ENCODE measurements around the gene LDB3.

DNA sequence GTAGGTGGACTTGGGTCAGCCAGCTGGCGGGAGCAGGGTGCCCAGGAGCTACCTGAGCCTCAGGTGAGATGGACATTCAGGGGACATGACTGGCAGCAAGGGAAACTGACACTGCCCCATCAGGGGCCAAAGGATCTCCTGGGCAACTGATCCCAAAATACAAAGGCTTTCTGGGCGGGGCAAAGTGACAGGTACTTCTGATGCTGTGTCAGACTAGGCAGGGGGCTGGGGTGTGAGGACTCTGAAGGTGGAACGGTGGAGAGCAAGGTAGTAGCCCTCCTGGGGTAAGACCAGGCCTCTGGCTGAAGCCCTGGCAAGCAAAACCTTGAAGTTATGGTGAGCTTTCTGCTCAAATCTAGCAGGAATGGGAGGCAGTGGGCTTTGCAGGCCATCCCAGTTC, 9.6 kb upstream of the LDB3 start:
- TF ChIP-seq, protein P1, sequence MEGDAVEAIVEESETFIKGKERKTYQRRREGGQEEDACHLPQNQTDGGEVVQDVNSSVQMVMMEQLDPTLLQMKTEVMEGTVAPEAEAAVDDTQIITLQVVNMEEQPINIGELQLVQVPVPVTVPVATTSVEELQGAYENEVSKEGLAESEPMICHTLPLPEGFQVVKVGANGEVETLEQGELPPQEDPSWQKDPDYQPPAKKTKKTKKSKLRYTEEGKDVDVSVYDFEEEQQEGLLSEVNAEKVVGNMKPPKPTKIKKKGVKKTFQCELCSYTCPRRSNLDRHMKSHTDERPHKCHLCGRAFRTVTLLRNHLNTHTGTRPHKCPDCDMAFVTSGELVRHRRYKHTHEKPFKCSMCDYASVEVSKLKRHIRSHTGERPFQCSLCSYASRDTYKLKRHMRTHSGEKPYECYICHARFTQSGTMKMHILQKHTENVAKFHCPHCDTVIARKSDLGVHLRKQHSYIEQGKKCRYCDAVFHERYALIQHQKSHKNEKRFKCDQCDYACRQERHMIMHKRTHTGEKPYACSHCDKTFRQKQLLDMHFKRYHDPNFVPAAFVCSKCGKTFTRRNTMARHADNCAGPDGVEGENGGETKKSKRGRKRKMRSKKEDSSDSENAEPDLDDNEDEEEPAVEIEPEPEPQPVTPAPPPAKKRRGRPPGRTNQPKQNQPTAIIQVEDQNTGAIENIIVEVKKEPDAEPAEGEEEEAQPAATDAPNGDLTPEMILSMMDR (conservative IDR thresholded peaks at IDR 0.05; ENCODE audit: low read depth, low read length), result no peak
- no peak for TF ChIP-seq POLR2A (IDR thresholded peaks at IDR 0.05; ENCODE audit: low read depth, low read length)
- TF ChIP-seq, protein P2, sequence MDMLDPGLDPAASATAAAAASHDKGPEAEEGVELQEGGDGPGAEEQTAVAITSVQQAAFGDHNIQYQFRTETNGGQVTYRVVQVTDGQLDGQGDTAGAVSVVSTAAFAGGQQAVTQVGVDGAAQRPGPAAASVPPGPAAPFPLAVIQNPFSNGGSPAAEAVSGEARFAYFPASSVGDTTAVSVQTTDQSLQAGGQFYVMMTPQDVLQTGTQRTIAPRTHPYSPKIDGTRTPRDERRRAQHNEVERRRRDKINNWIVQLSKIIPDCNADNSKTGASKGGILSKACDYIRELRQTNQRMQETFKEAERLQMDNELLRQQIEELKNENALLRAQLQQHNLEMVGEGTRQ (IDR thresholded peaks at IDR 0.05; ENCODE audit: low read depth, low read length), result no peak
- TF ChIP-seq CEBPB (IDR thresholded peaks at IDR 0.05; ENCODE audit: low read depth, low read length), result no peak
- TF ChIP-seq RFX5 (IDR thresholded peaks at IDR 0.05; ENCODE audit: low read depth, low read length), result no peak
- no peak for TF ChIP-seq SMC3 (IDR thresholded peaks at IDR 0.05; ENCODE audit: low read depth, low read length)
- TF ChIP-seq BHLHE40 (IDR thresholded peaks at IDR 0.05; ENCODE audit: low read depth, low read length), result no peak
- no peak for TF ChIP-seq FOS (IDR thresholded peaks at IDR 0.05; ENCODE audit: low read depth, low read length)
- TF ChIP-seq, protein P3, sequence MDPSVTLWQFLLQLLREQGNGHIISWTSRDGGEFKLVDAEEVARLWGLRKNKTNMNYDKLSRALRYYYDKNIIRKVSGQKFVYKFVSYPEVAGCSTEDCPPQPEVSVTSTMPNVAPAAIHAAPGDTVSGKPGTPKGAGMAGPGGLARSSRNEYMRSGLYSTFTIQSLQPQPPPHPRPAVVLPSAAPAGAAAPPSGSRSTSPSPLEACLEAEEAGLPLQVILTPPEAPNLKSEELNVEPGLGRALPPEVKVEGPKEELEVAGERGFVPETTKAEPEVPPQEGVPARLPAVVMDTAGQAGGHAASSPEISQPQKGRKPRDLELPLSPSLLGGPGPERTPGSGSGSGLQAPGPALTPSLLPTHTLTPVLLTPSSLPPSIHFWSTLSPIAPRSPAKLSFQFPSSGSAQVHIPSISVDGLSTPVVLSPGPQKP (IDR thresholded peaks at IDR 0.05; ENCODE audit: borderline replicate concordance, low read depth, low read length), result no peak
- TF ChIP-seq RAD21 (IDR thresholded peaks at IDR 0.05; ENCODE audit: low read length), result no peak
- TF ChIP-seq NFE2L2 (IDR thresholded peaks at IDR 0.05; ENCODE audit: low read depth, low read length), result no peak

All from IMR-90 (cell line).